Lower leg skin (tissue), 3 donors: Measurements from ENCODE around the gene KRTAP19-3.

Source experiments
- POLR2A ChIP-seq, 2 donors: fragments of 450-650 bp; IDR thresholded peaks; one replicate each; pipeline ENCODE4 v1.6.1; 2016 to 2017; ENCODE audit warnings: antibody characterized with exemption in 2 of 2, mild to moderate bottlenecking in 1 of 2, moderate library complexity in 1 of 2
- TF ChIP-seq, protein P1 (sequence below), 3 donors: fragments of 450-650 bp; IDR thresholded peaks; one replicate each; pipeline ENCODE4 v1.5.1; 2016; ENCODE audit warnings: antibody characterized with exemption in 3 of 3, mild to moderate bottlenecking in 3 of 3, moderate library complexity in 2 of 3

DNA sequence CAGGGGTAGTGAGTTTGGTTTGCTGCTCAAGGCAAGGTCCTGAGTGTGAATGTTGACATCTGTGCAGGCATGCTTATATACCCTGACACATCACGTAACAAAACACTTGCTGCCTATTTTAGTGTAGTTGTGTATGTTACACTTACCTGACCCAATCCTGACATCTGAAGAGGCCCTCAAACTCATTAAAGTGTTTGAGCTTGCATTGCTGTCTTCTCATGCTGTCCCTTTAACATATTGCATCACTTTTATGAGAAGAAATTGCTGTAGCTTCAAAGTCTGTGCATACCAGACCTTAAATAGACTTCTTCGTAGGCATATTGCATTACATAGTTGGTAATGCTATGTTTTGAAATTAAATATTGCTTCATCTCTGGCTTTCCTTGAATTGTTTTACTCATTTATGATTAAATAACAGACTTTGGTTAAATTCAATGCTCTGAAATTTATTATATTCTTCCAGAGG is at the start of gene KRTAP19-3:
- TF ChIP-seq, protein P1, sequence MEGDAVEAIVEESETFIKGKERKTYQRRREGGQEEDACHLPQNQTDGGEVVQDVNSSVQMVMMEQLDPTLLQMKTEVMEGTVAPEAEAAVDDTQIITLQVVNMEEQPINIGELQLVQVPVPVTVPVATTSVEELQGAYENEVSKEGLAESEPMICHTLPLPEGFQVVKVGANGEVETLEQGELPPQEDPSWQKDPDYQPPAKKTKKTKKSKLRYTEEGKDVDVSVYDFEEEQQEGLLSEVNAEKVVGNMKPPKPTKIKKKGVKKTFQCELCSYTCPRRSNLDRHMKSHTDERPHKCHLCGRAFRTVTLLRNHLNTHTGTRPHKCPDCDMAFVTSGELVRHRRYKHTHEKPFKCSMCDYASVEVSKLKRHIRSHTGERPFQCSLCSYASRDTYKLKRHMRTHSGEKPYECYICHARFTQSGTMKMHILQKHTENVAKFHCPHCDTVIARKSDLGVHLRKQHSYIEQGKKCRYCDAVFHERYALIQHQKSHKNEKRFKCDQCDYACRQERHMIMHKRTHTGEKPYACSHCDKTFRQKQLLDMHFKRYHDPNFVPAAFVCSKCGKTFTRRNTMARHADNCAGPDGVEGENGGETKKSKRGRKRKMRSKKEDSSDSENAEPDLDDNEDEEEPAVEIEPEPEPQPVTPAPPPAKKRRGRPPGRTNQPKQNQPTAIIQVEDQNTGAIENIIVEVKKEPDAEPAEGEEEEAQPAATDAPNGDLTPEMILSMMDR (IDR thresholded peaks at IDR 0.05) = no peak
- no peak for TF ChIP-seq POLR2A (IDR thresholded peaks at IDR 0.05)
